Mammary epithelial cell (primary cell): Measurements from ENCODE around the gene DCTN2.

ENCODE experiments used
- EZH2 ChIP-seq: IDR thresholded peaks from 2 replicates; pipeline ENCODE4 v1.6.1; 2012; ENCODE audit warnings: low read length, inconsistent platforms, borderline replicate concordance
- TF ChIP-seq, protein P1 (sequence below), 2 donors: IDR thresholded peaks in 1 of 2; conservative IDR thresholded peaks in 1 of 2; 2 replicates each; pipeline ENCODE4 v1.5.1; 2011 to 2012; ENCODE audit warnings: inconsistent platforms in 2 of 2, low read length in 2 of 2, mild to moderate bottlenecking in 2 of 2, control low read depth in 1 of 2, low read depth in 1 of 2; ENCODE audit not compliant: insufficient read depth in 1 of 2; ENCODE audit errors: extremely low read depth in 1 of 2

DNA sequence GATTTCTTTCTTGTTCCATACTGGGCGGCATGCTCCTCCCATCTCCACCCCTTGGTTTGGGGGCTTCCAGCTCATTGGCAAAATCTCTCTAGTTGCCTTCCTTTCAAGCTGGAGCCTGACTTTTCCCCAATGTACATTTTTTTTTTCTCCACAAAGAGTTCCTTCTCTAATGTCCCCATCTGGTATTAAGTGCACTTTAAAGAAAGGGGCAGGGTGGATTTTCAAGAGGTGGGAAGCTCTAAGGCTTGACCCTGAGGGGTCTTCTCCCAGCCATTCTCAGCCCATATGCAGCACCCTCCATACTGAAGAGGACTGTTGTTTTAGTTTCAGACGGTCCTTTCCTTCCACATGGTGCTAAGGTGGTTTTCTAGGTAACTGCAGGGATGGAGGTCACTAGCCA, 38.2 kb upstream of the DCTN2 start:
- TF ChIP-seq, protein P1, sequence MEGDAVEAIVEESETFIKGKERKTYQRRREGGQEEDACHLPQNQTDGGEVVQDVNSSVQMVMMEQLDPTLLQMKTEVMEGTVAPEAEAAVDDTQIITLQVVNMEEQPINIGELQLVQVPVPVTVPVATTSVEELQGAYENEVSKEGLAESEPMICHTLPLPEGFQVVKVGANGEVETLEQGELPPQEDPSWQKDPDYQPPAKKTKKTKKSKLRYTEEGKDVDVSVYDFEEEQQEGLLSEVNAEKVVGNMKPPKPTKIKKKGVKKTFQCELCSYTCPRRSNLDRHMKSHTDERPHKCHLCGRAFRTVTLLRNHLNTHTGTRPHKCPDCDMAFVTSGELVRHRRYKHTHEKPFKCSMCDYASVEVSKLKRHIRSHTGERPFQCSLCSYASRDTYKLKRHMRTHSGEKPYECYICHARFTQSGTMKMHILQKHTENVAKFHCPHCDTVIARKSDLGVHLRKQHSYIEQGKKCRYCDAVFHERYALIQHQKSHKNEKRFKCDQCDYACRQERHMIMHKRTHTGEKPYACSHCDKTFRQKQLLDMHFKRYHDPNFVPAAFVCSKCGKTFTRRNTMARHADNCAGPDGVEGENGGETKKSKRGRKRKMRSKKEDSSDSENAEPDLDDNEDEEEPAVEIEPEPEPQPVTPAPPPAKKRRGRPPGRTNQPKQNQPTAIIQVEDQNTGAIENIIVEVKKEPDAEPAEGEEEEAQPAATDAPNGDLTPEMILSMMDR (conservative IDR thresholded peaks at IDR 0.05 in 1 of 2, IDR thresholded peaks at IDR 0.05 in 1 of 2; ENCODE audit: extremely low read depth in 1 of 2, insufficient read depth in 1 of 2, low read depth in 1 of 2, low read length in 2 of 2): no peak
- no peak for TF ChIP-seq EZH2
